Panc1 (cell line): ENCODE results near the gene CCDC78. TPM values are rescaled to one million over a fixed set of nuclear protein-coding genes. Genes with fewer than 3 reads are reported as not detected.
A peak's percentile ranks its signal among the peaks of the same experiment; 100 is the strongest.

Source experiments
- ATAC-seq: fragments of 200-7000 bp; cut with Tn5 transposase; 2 replicates; pipeline ENCODE4 v1.9.1; 2020; ENCODE audit warnings: mild to moderate bottlenecking, moderate library complexity
- BruUV-seq: library from RNA; stranded (reverse); fragments of 400-500 nt; replicated peaks from 2 replicates; lab custom pipeline; 2021; lab: Mats Ljungman, UMichigan
- CTCF ChIA-PET: fragments of 300-600 bp; sonication (Branson Sonifier 250); formaldehyde crosslinking; loops from one replicate; lab custom pipeline; 2022; ENCODE audit warnings: antibody characterized with exemption; lab: Charles Lee
- POLR2A ChIA-PET: fragments of 300-600 bp; sonication (Branson Sonifier 250); formaldehyde crosslinking; loops from one replicate; lab custom pipeline; 2022; ENCODE audit warnings: antibody characterized with exemption; lab: Charles Lee
- DNase-seq: peaks from one replicate; pipeline ENCODE4 v3.0.0-alpha.2; 2010; ENCODE audit warnings: low read depth, low spot score
- H3K27ac ChIP-seq: 2 replicates; pipeline ENCODE4 v1.5.1; 2011; ENCODE audit warnings: mild to moderate bottlenecking, low read length, inconsistent platforms
- H3K27me3 ChIP-seq: fragments of 200-500 bp; sonication (Bioruptor generic); 2 replicates; pipeline ENCODE4 v1.6.0; 2014; ENCODE audit warnings: low read length, inconsistent platforms; ENCODE audit not compliant: control insufficient read depth, insufficient read depth
- H3K36me3 ChIP-seq: fragments of 200-500 bp; sonication (Bioruptor generic); 2 replicates; pipeline ENCODE4 v1.5.1; 2014; ENCODE audit warnings: inconsistent platforms, mild to moderate bottlenecking, low read length, moderate library complexity; ENCODE audit not compliant: control insufficient read depth, insufficient read depth
- H3K4me1 ChIP-seq: 2 replicates; pipeline ENCODE4 v1.5.1; 2011; ENCODE audit warnings: inconsistent platforms, mild to moderate bottlenecking, low read length, moderate library complexity; ENCODE audit not compliant: control insufficient read depth, insufficient read depth
- H3K4me3 ChIP-seq, 2 experiments: 2 replicates each; pipeline ENCODE4 v1.5.1; 2011 to 2012; ENCODE audit warnings: low read depth in 2 of 2, low read length in 2 of 2, mild to moderate bottlenecking in 2 of 2, inconsistent platforms in 1 of 2, moderate library complexity in 1 of 2
- H3K9me3 ChIP-seq: fragments of 200-500 bp; sonication (Bioruptor generic); 2 replicates; pipeline ENCODE4 v1.5.1; 2014; ENCODE audit warnings: low read depth, mild to moderate bottlenecking, inconsistent platforms, low read length, moderate library complexity; ENCODE audit not compliant: control insufficient read depth, insufficient read depth
- CTCF ChIP-seq: fragments of 450-650 bp; IDR thresholded peaks from 2 replicates; pipeline ENCODE4 v1.5.1; 2017; ENCODE audit warnings: mild to moderate bottlenecking
- POLR2AphosphoS5 ChIP-seq: IDR thresholded peaks from 2 replicates; pipeline ENCODE4 v1.6.1; 2012; ENCODE audit warnings: mild to moderate bottlenecking, low read depth, low read length, moderate library complexity
- REST ChIP-seq, 2 experiments: IDR thresholded peaks; 2 replicates each; pipeline ENCODE4 v1.6.1; 2011 to 2012; ENCODE audit warnings: low read depth in 2 of 2, control low read depth in 1 of 2, low read length in 1 of 2, mild to moderate bottlenecking in 1 of 2, moderate library complexity in 1 of 2; ENCODE audit not compliant: insufficient read depth in 1 of 2
- SIN3A ChIP-seq: IDR thresholded peaks from 2 replicates; pipeline ENCODE4 v1.6.1; 2012; ENCODE audit warnings: low read depth, mild to moderate bottlenecking, low read length, moderate library complexity, borderline replicate concordance; ENCODE audit not compliant: insufficient read depth
- TCF7L2 ChIP-seq: IDR thresholded peaks from 2 replicates; pipeline ENCODE4 v1.6.1; 2011; ENCODE audit warnings: mild to moderate bottlenecking, low read depth, low read length, inconsistent platforms
- in situ Hi-C: cut with HindIII; loops from 2 replicates; pipeline ENCODE4 v1.10.0; 2016; ENCODE audit warnings: low sequenced_read_pairs, low pct_unique_long_range_greater_than_20kb
- intact Hi-C: fragments of 100-400 bp; cut with micrococcal nuclease; formaldehyde crosslinking; loops from one replicate; pipeline ENCODE4 v1.10.0; 2022; ENCODE audit not compliant: unreplicated experiment
- total RNA-seq: library from RNA; stranded (reverse); gene quantifications from one replicate; pipeline ENCODE4 v1.2.1, GENCODE V29; 2021; ENCODE audit not compliant: unreplicated experiment

Gene CCDC78
- total RNA-seq, 1 experiment from 2014 or later, result 18.2 TPM

GRCh38 chr16:747978-748746, 21.9 kb upstream of the CCDC78 start:
- no peak overlapping the region for H3K4me3 ChIP-seq
- no TSS peak for BruUV-seq
- ChIA-PET CTCF (no interaction called here), POLR2A (no interaction called here)
- H3K9me3 ChIP-seq, result no peaks in the 10 kb centered on the region
- ATAC-seq, result no peak
- in situ Hi-C loops, result no loop called here
- no peaks in the 10 kb centered on the region for H3K4me1 ChIP-seq
- no peak overlapping the region for H3K27ac ChIP-seq
- H3K36me3 ChIP-seq, result no peaks in the 10 kb centered on the region
- TF ChIP-seq TCF7L2 (no peak), CTCF (no peak), POLR2AphosphoS5 (no peak)
- DNase-seq, result no peak
- intact Hi-C loops, result no loop called here
- no peaks in the 10 kb centered on the region for H3K27me3 ChIP-seq

- Histone ChIP-seq H3K4me1 (no peaks in the 10 kb centered on the region), H3K9me3 (no peaks in the 10 kb centered on the region), H3K27me3 (no peaks in the 10 kb centered on the region), H3K27ac (no peak overlapping the region), H3K4me3 (no peak overlapping the region), H3K36me3 (no peaks in the 10 kb centered on the region)
- in situ Hi-C loops (no loop called here), intact Hi-C loops (no loop called here)
- BruUV-seq, result no TSS peak
- ATAC-seq, result no peak
- no peak for TF ChIP-seq TCF7L2
- ChIA-PET POLR2A (no interaction called here), CTCF (no interaction called here)
- no peak for DNase-seq
These were observed 20.4 kb upstream of the CCDC78 start for GRCh38 chr16:746637-747036.

GRCh38 chr16:745739-746138, 19.5 kb upstream of the CCDC78 start:
- in situ Hi-C loops, result no loop called here
- intact Hi-C loops, result no loop called here
- H3K36me3 ChIP-seq, result no peaks in the 10 kb centered on the region
- TF ChIP-seq REST (IDR thresholded peaks at IDR 0.05; ENCODE audit: insufficient read depth in 1 of 2, low read depth in 2 of 2, low read length in 1 of 2) (no peak), POLR2AphosphoS5 (no peak), SIN3A (no peak), CTCF (no peak; the same call in 1 of the 2 replicates), TCF7L2 (no peak)
- H3K9me3 ChIP-seq, result no peaks in the 10 kb centered on the region
- H3K27ac ChIP-seq, result no peak overlapping the region
- H3K4me3 ChIP-seq, result no peak overlapping the region
- H3K27me3 ChIP-seq, result no peaks in the 10 kb centered on the region
- ChIA-PET CTCF (interaction anchor here (0.6 to 0.8 kb wide), 3 partner anchors 20 to 39 kb away, joined by 3 to 5 read pairs (median 3); no protein-coding TSS in a partner anchor), POLR2A (no interaction called here)
- DNase-seq (no peak), ATAC-seq (peak; percentile 69)
- no TSS peak for BruUV-seq
- no peaks in the 10 kb centered on the region for H3K4me1 ChIP-seq
